GM23338 (cell line): Measurements from ENCODE around the gene SYNE3. TPM values are rescaled to one million over a fixed set of nuclear protein-coding genes. Genes with fewer than 3 reads are reported as not detected.

Source experiments
- ATAC-seq: fragments of 200-7000 bp; cut with Tn5 transposase; 3 replicates; pipeline ENCODE4 v1.9.1; 2020
- DNase-seq: peaks from one replicate; pipeline ENCODE4 v3.0.0-alpha.2; 2015; ENCODE audit warnings: low spot score
- H2AFZ ChIP-seq: fragments of 200-600 bp; sonication (generic); 2 replicates; pipeline ENCODE4 v1.8.0; 2016; ENCODE audit warnings: antibody characterized with exemption, mild to moderate bottlenecking, moderate library complexity
- H3F3A ChIP-seq: fragments of 200-600 bp; sonication (generic); replicated peaks from 2 replicates; pipeline ENCODE4 v1.8.0; 2017; ENCODE audit warnings: antibody characterized with exemption, mixed run types, low read depth
- H3K27ac ChIP-seq: fragments of 200-600 bp; sonication (generic); 2 replicates; pipeline ENCODE4 v1.6.1; 2016; ENCODE audit warnings: low read depth
- H3K27me3 ChIP-seq: fragments of 200-600 bp; sonication (generic); 2 replicates; pipeline ENCODE4 v1.8.0; 2016; ENCODE audit warnings: mild to moderate bottlenecking, mixed run types, moderate library complexity; ENCODE audit not compliant: insufficient read depth
- H3K36me3 ChIP-seq: fragments of 200-600 bp; sonication (generic); 2 replicates; pipeline ENCODE4 v1.8.0; 2016; ENCODE audit warnings: mild to moderate bottlenecking; ENCODE audit not compliant: insufficient read depth
- H3K4me1 ChIP-seq: fragments of 200-600 bp; sonication (generic); 2 replicates; pipeline ENCODE4 v1.8.0; 2016; ENCODE audit warnings: mild to moderate bottlenecking, moderate library complexity; ENCODE audit not compliant: insufficient read depth
- H3K4me2 ChIP-seq: fragments of 200-600 bp; sonication (generic); 2 replicates; pipeline ENCODE4 v1.7.1; 2017; ENCODE audit warnings: mixed run types
- H3K4me3 ChIP-seq: fragments of 200-600 bp; sonication (generic); 2 replicates; pipeline ENCODE4 v1.6.1; 2016; ENCODE audit warnings: mixed run types
- H3K79me2 ChIP-seq: fragments of 200-600 bp; sonication (generic); replicated peaks from 2 replicates; pipeline ENCODE4 v1.8.0; 2017; ENCODE audit warnings: mild to moderate bottlenecking; ENCODE audit not compliant: insufficient read depth
- H3K9me2 ChIP-seq: fragments of 200-600 bp; sonication (generic); 2 replicates; pipeline ENCODE4 v1.8.0; 2017; ENCODE audit not compliant: insufficient read depth
- H4K20me1 ChIP-seq: fragments of 200-600 bp; sonication (generic); replicated peaks from 2 replicates; pipeline ENCODE4 v1.8.0; 2017; ENCODE audit warnings: mild to moderate bottlenecking; ENCODE audit not compliant: insufficient read depth
- H3K27ac Mint-ChIP-seq: 2 replicates; pipeline ENCODE4 v1.8.0; 2020; ENCODE audit warnings: inconsistent platforms, mild to moderate bottlenecking, moderate library complexity, mixed read lengths
- H3K27me3 Mint-ChIP-seq: 3 replicates; pipeline ENCODE4 v1.8.0; 2022; ENCODE audit warnings: low read depth, mild to moderate bottlenecking, moderate library complexity, mixed read lengths, inconsistent platforms; ENCODE audit not compliant: insufficient read depth, poor library complexity
- H3K36me3 Mint-ChIP-seq: 3 replicates; pipeline ENCODE4 v1.8.0; 2021; ENCODE audit warnings: low read depth, mild to moderate bottlenecking, inconsistent platforms, moderate library complexity, mixed read lengths
- H3K4me1 Mint-ChIP-seq: 3 replicates; pipeline ENCODE4 v1.8.0; 2020; ENCODE audit warnings: mild to moderate bottlenecking, inconsistent platforms, mixed read lengths
- H3K4me3 Mint-ChIP-seq: 3 replicates; pipeline ENCODE4 v1.8.0; 2021; ENCODE audit warnings: moderate library complexity, mild to moderate bottlenecking, inconsistent platforms, mixed read lengths
- H3K9me3 Mint-ChIP-seq: 3 replicates; pipeline ENCODE4 v1.8.0; 2020; ENCODE audit warnings: moderate library complexity, mild to moderate bottlenecking, inconsistent platforms, mixed read lengths
- CREB1 ChIP-seq: fragments of 250-450 bp; sonication (Bioruptor Pico); IDR thresholded peaks from 2 replicates; pipeline ENCODE4 v1.5.0; 2020; ENCODE audit warnings: low read depth, mild to moderate bottlenecking, moderate library complexity
- CTCF ChIP-seq, 2 experiments: fragments of 200-600 bp in 1 of 2; sonication (generic) in 1 of 2; conservative IDR thresholded peaks; 2 replicates each; pipeline versions ENCODE4 v1.5.1 to v1.6.1; 2016 to 2017; ENCODE audit warnings: antibody characterized with exemption in 2 of 2, low read depth in 2 of 2, mild to moderate bottlenecking in 2 of 2, moderate library complexity in 1 of 2
- EZH2 ChIP-seq: fragments of 200-600 bp; sonication (generic); IDR thresholded peaks from one replicate; pipeline ENCODE4 v1.8.0; 2017; ENCODE audit warnings: antibody characterized with exemption, mild to moderate bottlenecking, low read depth; ENCODE audit not compliant: unreplicated experiment
- EZH2phosphoT487 ChIP-seq: fragments of 200-600 bp; sonication (generic); IDR thresholded peaks from one replicate; pipeline ENCODE4 v1.8.1; 2018; ENCODE audit warnings: antibody characterized with exemption; ENCODE audit not compliant: unreplicated experiment
- JUNB ChIP-seq: IDR thresholded peaks from one replicate; pipeline ENCODE4 v1.6.1; 2016; ENCODE audit warnings: antibody characterized with exemption; ENCODE audit not compliant: unreplicated experiment
- NANOG ChIP-seq: IDR thresholded peaks from 2 replicates; pipeline ENCODE4 v1.6.1; 2016; ENCODE audit warnings: antibody characterized with exemption, borderline replicate concordance
- POLR2AphosphoS5 ChIP-seq: IDR thresholded peaks from 2 replicates; pipeline ENCODE4 v1.6.1; 2016; ENCODE audit warnings: antibody characterized with exemption, low read depth
- STAT1 ChIP-seq: IDR thresholded peaks from one replicate; pipeline ENCODE4 v1.6.1; 2016; ENCODE audit warnings: antibody characterized with exemption; ENCODE audit not compliant: unreplicated experiment
- ZNF114 ChIP-seq: fragments of 250-450 bp; sonication (Bioruptor Pico); IDR thresholded peaks from 2 replicates; pipeline ENCODE4 v1.5.0; 2020; ENCODE audit warnings: mild to moderate bottlenecking, moderate library complexity
- ZNF331 ChIP-seq: fragments of 250-450 bp; sonication (Bioruptor Pico); IDR thresholded peaks from 2 replicates; pipeline ENCODE4 v1.5.0; 2020; ENCODE audit warnings: low read depth, mild to moderate bottlenecking, moderate library complexity
- polyA plus RNA-seq: library from polyadenylated mRNA; unstranded; fragments of >200 nt; fragmentation: Nextera tagmentation; extraction: Ambion mirVana; gene quantifications from 2 replicates; pipeline ENCODE4 v1.2.1, GENCODE V29; 2016
- total RNA-seq: library from RNA; depleted of rRNA; stranded (reverse); fragments of >200 nt; shearing (Covaris generic); gene quantifications from 2 replicates; pipeline ENCODE4 v1.2.3, GENCODE V29; 2014
- TF ChIP-seq, protein P1 (sequence below): fragments of 250-450 bp; sonication (Bioruptor Pico); IDR thresholded peaks from 2 replicates; pipeline ENCODE4 v1.5.0; 2020; ENCODE audit warnings: mild to moderate bottlenecking, moderate library complexity
- TF ChIP-seq, protein P2 (sequence below): IDR thresholded peaks from 2 replicates; pipeline ENCODE4 v1.6.1; 2016; ENCODE audit warnings: antibody characterized with exemption

Gene SYNE3
- total and polyA plus RNA-seq, 2 experiments from 2014 or later = 0.02 to 0.03 TPM

GRCh38 chr14:95493976-95494375, 22.5 kb downstream of the SYNE3 start:
- Histone ChIP-seq H3K79me2 (no peaks in the 10 kb centered on the region), H3K4me2 (no peak overlapping the region), H3K36me3 (no peaks in the 10 kb centered on the region), H3K27me3 (no peaks in the 10 kb centered on the region), H3F3A (no peaks in the 10 kb centered on the region), H4K20me1 (no peaks in the 10 kb centered on the region), H3K9me2 (no peaks in the 10 kb centered on the region), H2AFZ (no peak overlapping the region), H3K27ac (no peak overlapping the region), H3K4me1 (no peaks in the 10 kb centered on the region), H3K4me3 (no peak overlapping the region)
- peaks cover 3% of the 10 kb centered on the region for H3K27me3 Mint-ChIP-seq
- TF ChIP-seq NANOG = no peak
- DNase-seq = no peak
- H3K4me3 Mint-ChIP-seq = no peak overlapping the region
- H3K36me3 Mint-ChIP-seq = no peaks in the 10 kb centered on the region
- H3K9me3 Mint-ChIP-seq = no peaks in the 10 kb centered on the region
- H3K27ac Mint-ChIP-seq = no peak overlapping the region
- H3K4me1 Mint-ChIP-seq = no peaks in the 10 kb centered on the region
- ATAC-seq = no peak

GRCh38 chr14:95493503-95493902, 22.9 kb downstream of the SYNE3 start:
- H3K79me2 ChIP-seq = no peaks in the 10 kb centered on the region
- Mint-ChIP-seq H3K27ac (no peak overlapping the region), H3K9me3 (no peaks in the 10 kb centered on the region), H3K27me3 (peaks cover 3% of the 10 kb centered on the region), H3K36me3 (no peaks in the 10 kb centered on the region), H3K4me1 (no peaks in the 10 kb centered on the region), H3K4me3 (no peak overlapping the region)
- H3K9me2 ChIP-seq = no peaks in the 10 kb centered on the region
- DNase-seq (no peak), ATAC-seq (no peak)
- no peaks in the 10 kb centered on the region for H3K27me3 ChIP-seq
- H4K20me1 ChIP-seq = no peaks in the 10 kb centered on the region
- no peak overlapping the region for H3K4me3 ChIP-seq
- H3K36me3 ChIP-seq = no peaks in the 10 kb centered on the region
- no peak overlapping the region for H3K27ac ChIP-seq
- H3K4me2 ChIP-seq = no peak overlapping the region
- H3F3A ChIP-seq = no peaks in the 10 kb centered on the region
- no peaks in the 10 kb centered on the region for H3K4me1 ChIP-seq
- H2AFZ ChIP-seq = no peak overlapping the region
- TF ChIP-seq NANOG = no peak
- no peak for TF ChIP-seq CREB1 (CRISPR knock-in tag)
- TF ChIP-seq, protein P1, sequence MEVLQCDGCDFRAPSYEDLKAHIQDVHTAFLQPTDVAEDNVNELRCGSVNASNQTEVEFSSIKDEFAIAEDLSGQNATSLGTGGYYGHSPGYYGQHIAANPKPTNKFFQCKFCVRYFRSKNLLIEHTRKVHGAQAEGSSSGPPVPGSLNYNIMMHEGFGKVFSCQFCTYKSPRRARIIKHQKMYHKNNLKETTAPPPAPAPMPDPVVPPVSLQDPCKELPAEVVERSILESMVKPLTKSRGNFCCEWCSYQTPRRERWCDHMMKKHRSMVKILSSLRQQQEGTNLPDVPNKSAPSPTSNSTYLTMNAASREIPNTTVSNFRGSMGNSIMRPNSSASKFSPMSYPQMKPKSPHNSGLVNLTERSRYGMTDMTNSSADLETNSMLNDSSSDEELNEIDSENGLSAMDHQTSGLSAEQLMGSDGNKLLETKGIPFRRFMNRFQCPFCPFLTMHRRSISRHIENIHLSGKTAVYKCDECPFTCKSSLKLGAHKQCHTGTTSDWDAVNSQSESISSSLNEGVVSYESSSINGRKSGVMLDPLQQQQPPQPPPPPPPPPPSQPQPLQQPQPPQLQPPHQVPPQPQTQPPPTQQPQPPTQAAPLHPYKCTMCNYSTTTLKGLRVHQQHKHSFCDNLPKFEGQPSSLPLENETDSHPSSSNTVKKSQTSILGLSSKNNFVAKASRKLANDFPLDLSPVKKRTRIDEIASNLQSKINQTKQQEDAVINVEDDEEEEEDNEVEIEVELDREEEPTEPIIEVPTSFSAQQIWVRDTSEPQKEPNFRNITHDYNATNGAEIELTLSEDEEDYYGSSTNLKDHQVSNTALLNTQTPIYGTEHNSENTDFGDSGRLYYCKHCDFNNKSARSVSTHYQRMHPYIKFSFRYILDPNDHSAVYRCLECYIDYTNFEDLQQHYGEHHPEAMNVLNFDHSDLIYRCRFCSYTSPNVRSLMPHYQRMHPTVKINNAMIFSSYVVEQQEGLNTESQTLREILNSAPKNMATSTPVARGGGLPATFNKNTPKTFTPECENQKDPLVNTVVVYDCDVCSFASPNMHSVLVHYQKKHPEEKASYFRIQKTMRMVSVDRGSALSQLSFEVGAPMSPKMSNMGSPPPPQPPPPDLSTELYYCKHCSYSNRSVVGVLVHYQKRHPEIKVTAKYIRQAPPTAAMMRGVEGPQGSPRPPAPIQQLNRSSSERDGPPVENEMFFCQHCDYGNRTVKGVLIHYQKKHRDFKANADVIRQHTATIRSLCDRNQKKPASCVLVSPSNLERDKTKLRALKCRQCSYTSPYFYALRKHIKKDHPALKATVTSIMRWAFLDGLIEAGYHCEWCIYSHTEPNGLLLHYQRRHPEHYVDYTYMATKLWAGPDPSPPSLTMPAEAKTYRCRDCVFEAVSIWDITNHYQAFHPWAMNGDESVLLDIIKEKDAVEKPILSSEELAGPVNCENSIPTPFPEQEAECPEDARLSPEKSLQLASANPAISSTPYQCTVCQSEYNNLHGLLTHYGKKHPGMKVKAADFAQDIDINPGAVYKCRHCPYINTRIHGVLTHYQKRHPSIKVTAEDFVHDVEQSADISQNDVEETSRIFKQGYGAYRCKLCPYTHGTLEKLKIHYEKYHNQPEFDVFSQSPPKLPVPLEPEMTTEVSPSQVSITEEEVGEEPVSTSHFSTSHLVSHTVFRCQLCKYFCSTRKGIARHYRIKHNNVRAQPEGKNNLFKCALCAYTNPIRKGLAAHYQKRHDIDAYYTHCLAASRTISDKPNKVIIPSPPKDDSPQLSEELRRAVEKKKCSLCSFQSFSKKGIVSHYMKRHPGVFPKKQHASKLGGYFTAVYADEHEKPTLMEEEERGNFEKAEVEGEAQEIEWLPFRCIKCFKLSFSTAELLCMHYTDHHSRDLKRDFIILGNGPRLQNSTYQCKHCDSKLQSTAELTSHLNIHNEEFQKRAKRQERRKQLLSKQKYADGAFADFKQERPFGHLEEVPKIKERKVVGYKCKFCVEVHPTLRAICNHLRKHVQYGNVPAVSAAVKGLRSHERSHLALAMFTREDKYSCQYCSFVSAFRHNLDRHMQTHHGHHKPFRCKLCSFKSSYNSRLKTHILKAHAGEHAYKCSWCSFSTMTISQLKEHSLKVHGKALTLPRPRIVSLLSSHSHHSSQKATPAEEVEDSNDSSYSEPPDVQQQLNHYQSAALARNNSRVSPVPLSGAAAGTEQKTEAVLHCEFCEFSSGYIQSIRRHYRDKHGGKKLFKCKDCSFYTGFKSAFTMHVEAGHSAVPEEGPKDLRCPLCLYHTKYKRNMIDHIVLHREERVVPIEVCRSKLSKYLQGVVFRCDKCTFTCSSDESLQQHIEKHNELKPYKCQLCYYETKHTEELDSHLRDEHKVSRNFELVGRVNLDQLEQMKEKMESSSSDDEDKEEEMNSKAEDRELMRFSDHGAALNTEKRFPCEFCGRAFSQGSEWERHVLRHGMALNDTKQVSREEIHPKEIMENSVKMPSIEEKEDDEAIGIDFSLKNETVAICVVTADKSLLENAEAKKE (CRISPR knock-in tag) = no peak
- TF ChIP-seq POLR2AphosphoS5 = no peak
- TF ChIP-seq STAT1 = no peak
- TF ChIP-seq JUNB = no peak
- no peak for TF ChIP-seq ZNF331 (CRISPR knock-in tag)
- no peak for TF ChIP-seq EZH2phosphoT487
- no peak for TF ChIP-seq EZH2
- no peak for TF ChIP-seq ZNF114 (CRISPR knock-in tag)
- TF ChIP-seq CTCF (conservative IDR thresholded peaks at IDR 0.05; ENCODE audit: low read depth in 2 of 2) = no peak
- TF ChIP-seq, protein P2, sequence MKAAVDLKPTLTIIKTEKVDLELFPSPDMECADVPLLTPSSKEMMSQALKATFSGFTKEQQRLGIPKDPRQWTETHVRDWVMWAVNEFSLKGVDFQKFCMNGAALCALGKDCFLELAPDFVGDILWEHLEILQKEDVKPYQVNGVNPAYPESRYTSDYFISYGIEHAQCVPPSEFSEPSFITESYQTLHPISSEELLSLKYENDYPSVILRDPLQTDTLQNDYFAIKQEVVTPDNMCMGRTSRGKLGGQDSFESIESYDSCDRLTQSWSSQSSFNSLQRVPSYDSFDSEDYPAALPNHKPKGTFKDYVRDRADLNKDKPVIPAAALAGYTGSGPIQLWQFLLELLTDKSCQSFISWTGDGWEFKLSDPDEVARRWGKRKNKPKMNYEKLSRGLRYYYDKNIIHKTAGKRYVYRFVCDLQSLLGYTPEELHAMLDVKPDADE = no peak
